Right forelimb (tissue), 1 donor: Measurements from ENCODE around the gene ST6GALNAC1.

Experiments used
- DNase-seq: peaks from one replicate; pipeline ENCODE4 v3.0.0-alpha.2; 2018

Gene ST6GALNAC1

GRCh38 chr17:76575570-76575969 is 68.0 kb downstream of the ST6GALNAC1 start:
- DNase-seq, result no peak
